GM23338 (cell line): ENCODE results near the gene EHBP1L1. TPM values are rescaled to one million over a fixed set of nuclear protein-coding genes. Genes with fewer than 3 reads are reported as not detected.

Source experiments
- ATAC-seq: fragments of 200-7000 bp; cut with Tn5 transposase; 3 replicates; pipeline ENCODE4 v1.9.1; 2020
- DNase-seq: peaks from one replicate; pipeline ENCODE4 v3.0.0-alpha.2; 2015; ENCODE audit warnings: low spot score
- H2AFZ ChIP-seq: fragments of 200-600 bp; sonication (generic); 2 replicates; pipeline ENCODE4 v1.8.0; 2016; ENCODE audit warnings: antibody characterized with exemption, mild to moderate bottlenecking, moderate library complexity
- H3F3A ChIP-seq: fragments of 200-600 bp; sonication (generic); replicated peaks from 2 replicates; pipeline ENCODE4 v1.8.0; 2017; ENCODE audit warnings: antibody characterized with exemption, mixed run types, low read depth
- H3K27ac ChIP-seq: fragments of 200-600 bp; sonication (generic); 2 replicates; pipeline ENCODE4 v1.6.1; 2016; ENCODE audit warnings: low read depth
- H3K27me3 ChIP-seq: fragments of 200-600 bp; sonication (generic); 2 replicates; pipeline ENCODE4 v1.8.0; 2016; ENCODE audit warnings: mild to moderate bottlenecking, mixed run types, moderate library complexity; ENCODE audit not compliant: insufficient read depth
- H3K36me3 ChIP-seq: fragments of 200-600 bp; sonication (generic); 2 replicates; pipeline ENCODE4 v1.8.0; 2016; ENCODE audit warnings: mild to moderate bottlenecking; ENCODE audit not compliant: insufficient read depth
- H3K4me1 ChIP-seq: fragments of 200-600 bp; sonication (generic); 2 replicates; pipeline ENCODE4 v1.8.0; 2016; ENCODE audit warnings: mild to moderate bottlenecking, moderate library complexity; ENCODE audit not compliant: insufficient read depth
- H3K4me2 ChIP-seq: fragments of 200-600 bp; sonication (generic); 2 replicates; pipeline ENCODE4 v1.7.1; 2017; ENCODE audit warnings: mixed run types
- H3K4me3 ChIP-seq: fragments of 200-600 bp; sonication (generic); 2 replicates; pipeline ENCODE4 v1.6.1; 2016; ENCODE audit warnings: mixed run types
- H3K79me2 ChIP-seq: fragments of 200-600 bp; sonication (generic); replicated peaks from 2 replicates; pipeline ENCODE4 v1.8.0; 2017; ENCODE audit warnings: mild to moderate bottlenecking; ENCODE audit not compliant: insufficient read depth
- H3K9me2 ChIP-seq: fragments of 200-600 bp; sonication (generic); 2 replicates; pipeline ENCODE4 v1.8.0; 2017; ENCODE audit not compliant: insufficient read depth
- H4K20me1 ChIP-seq: fragments of 200-600 bp; sonication (generic); replicated peaks from 2 replicates; pipeline ENCODE4 v1.8.0; 2017; ENCODE audit warnings: mild to moderate bottlenecking; ENCODE audit not compliant: insufficient read depth
- H3K27ac Mint-ChIP-seq: 2 replicates; pipeline ENCODE4 v1.8.0; 2020; ENCODE audit warnings: inconsistent platforms, mild to moderate bottlenecking, moderate library complexity, mixed read lengths
- H3K27me3 Mint-ChIP-seq: 3 replicates; pipeline ENCODE4 v1.8.0; 2022; ENCODE audit warnings: low read depth, mild to moderate bottlenecking, moderate library complexity, mixed read lengths, inconsistent platforms; ENCODE audit not compliant: insufficient read depth, poor library complexity
- H3K36me3 Mint-ChIP-seq: 3 replicates; pipeline ENCODE4 v1.8.0; 2021; ENCODE audit warnings: low read depth, mild to moderate bottlenecking, inconsistent platforms, moderate library complexity, mixed read lengths
- H3K4me1 Mint-ChIP-seq: 3 replicates; pipeline ENCODE4 v1.8.0; 2020; ENCODE audit warnings: mild to moderate bottlenecking, inconsistent platforms, mixed read lengths
- H3K4me3 Mint-ChIP-seq: 3 replicates; pipeline ENCODE4 v1.8.0; 2021; ENCODE audit warnings: moderate library complexity, mild to moderate bottlenecking, inconsistent platforms, mixed read lengths
- H3K9me3 Mint-ChIP-seq: 3 replicates; pipeline ENCODE4 v1.8.0; 2020; ENCODE audit warnings: moderate library complexity, mild to moderate bottlenecking, inconsistent platforms, mixed read lengths
- CREB1 ChIP-seq: fragments of 250-450 bp; sonication (Bioruptor Pico); IDR thresholded peaks from 2 replicates; pipeline ENCODE4 v1.5.0; 2020; ENCODE audit warnings: low read depth, mild to moderate bottlenecking, moderate library complexity
- CTCF ChIP-seq, 2 experiments: fragments of 200-600 bp in 1 of 2; sonication (generic) in 1 of 2; conservative IDR thresholded peaks; 2 replicates each; pipeline versions ENCODE4 v1.5.1 to v1.6.1; 2016 to 2017; ENCODE audit warnings: antibody characterized with exemption in 2 of 2, low read depth in 2 of 2, mild to moderate bottlenecking in 2 of 2, moderate library complexity in 1 of 2
- ETS1 ChIP-seq: IDR thresholded peaks from 2 replicates; pipeline ENCODE4 v1.6.1; 2016; ENCODE audit warnings: antibody characterized with exemption
- EZH2 ChIP-seq: fragments of 200-600 bp; sonication (generic); IDR thresholded peaks from one replicate; pipeline ENCODE4 v1.8.0; 2017; ENCODE audit warnings: antibody characterized with exemption, mild to moderate bottlenecking, low read depth; ENCODE audit not compliant: unreplicated experiment
- EZH2phosphoT487 ChIP-seq: fragments of 200-600 bp; sonication (generic); IDR thresholded peaks from one replicate; pipeline ENCODE4 v1.8.1; 2018; ENCODE audit warnings: antibody characterized with exemption; ENCODE audit not compliant: unreplicated experiment
- JUNB ChIP-seq: IDR thresholded peaks from one replicate; pipeline ENCODE4 v1.6.1; 2016; ENCODE audit warnings: antibody characterized with exemption; ENCODE audit not compliant: unreplicated experiment
- NANOG ChIP-seq: IDR thresholded peaks from 2 replicates; pipeline ENCODE4 v1.6.1; 2016; ENCODE audit warnings: antibody characterized with exemption, borderline replicate concordance
- POLR2AphosphoS5 ChIP-seq: IDR thresholded peaks from 2 replicates; pipeline ENCODE4 v1.6.1; 2016; ENCODE audit warnings: antibody characterized with exemption, low read depth
- STAT1 ChIP-seq: IDR thresholded peaks from one replicate; pipeline ENCODE4 v1.6.1; 2016; ENCODE audit warnings: antibody characterized with exemption; ENCODE audit not compliant: unreplicated experiment
- ZNF114 ChIP-seq: fragments of 250-450 bp; sonication (Bioruptor Pico); IDR thresholded peaks from 2 replicates; pipeline ENCODE4 v1.5.0; 2020; ENCODE audit warnings: mild to moderate bottlenecking, moderate library complexity
- ZNF331 ChIP-seq: fragments of 250-450 bp; sonication (Bioruptor Pico); IDR thresholded peaks from 2 replicates; pipeline ENCODE4 v1.5.0; 2020; ENCODE audit warnings: low read depth, mild to moderate bottlenecking, moderate library complexity
- ZNF462 ChIP-seq: fragments of 250-450 bp; sonication (Bioruptor Pico); IDR thresholded peaks from 2 replicates; pipeline ENCODE4 v1.5.0; 2020; ENCODE audit warnings: mild to moderate bottlenecking, moderate library complexity
- polyA plus RNA-seq: library from polyadenylated mRNA; unstranded; fragments of >200 nt; fragmentation: Nextera tagmentation; extraction: Ambion mirVana; gene quantifications from 2 replicates; pipeline ENCODE4 v1.2.1, GENCODE V29; 2016
- total RNA-seq: library from RNA; depleted of rRNA; stranded (reverse); fragments of >200 nt; shearing (Covaris generic); gene quantifications from 2 replicates; pipeline ENCODE4 v1.2.3, GENCODE V29; 2014

The EHBP1L1 gene
- total and polyA plus RNA-seq, 2 experiments from 2014 or later = 2.9 to 10.9 TPM

GRCh38 chr11:65623177-65623576, 47.3 kb downstream of the EHBP1L1 start (continued):
- TF ChIP-seq ZNF462 (CRISPR knock-in tag) = no peak
- TF ChIP-seq CREB1 (CRISPR knock-in tag) = no peak
- no peak for TF ChIP-seq JUNB
- TF ChIP-seq EZH2phosphoT487 = no peak
- no peak for TF ChIP-seq ETS1
- no peak for TF ChIP-seq ZNF114 (CRISPR knock-in tag)

GRCh38 chr11:65623852-65624616, 48.2 kb downstream of the EHBP1L1 start:
- Mint-ChIP-seq H3K4me3 (no peak overlapping the region), H3K27me3 (peaks cover 11% of the 10 kb centered on the region), H3K4me1 (no peaks in the 10 kb centered on the region; the same call in 2 of the 3 replicates), H3K9me3 (no peaks in the 10 kb centered on the region), H3K27ac (no peak overlapping the region), H3K36me3 (peaks cover 48% of the 10 kb centered on the region)
- Histone ChIP-seq H3K36me3 (peaks cover 7% of the 10 kb centered on the region), H3K4me1 (no peaks in the 10 kb centered on the region), H3K4me3 (no peak overlapping the region), H3K9me2 (no peaks in the 10 kb centered on the region), H4K20me1 (no peaks in the 10 kb centered on the region; the same call in 1 of the 2 replicates), H2AFZ (no peak overlapping the region), H3K27ac (no peak overlapping the region), H3F3A (no peaks in the 10 kb centered on the region; the same call in 1 of the 2 replicates), H3K27me3 (no peaks in the 10 kb centered on the region), H3K4me2 (no peak overlapping the region), H3K79me2 (no peaks in the 10 kb centered on the region)
- no peak for ATAC-seq
- DNase-seq = no peak
- TF ChIP-seq ZNF331 (no peak), NANOG (no peak), POLR2AphosphoS5 (no peak), JUNB (no peak), STAT1 (no peak), ETS1 (no peak), EZH2 (no peak), ZNF114 (CRISPR knock-in tag) (no peak), EZH2phosphoT487 (no peak), CTCF (conservative IDR thresholded peaks at IDR 0.05; ENCODE audit: low read depth in 2 of 2) (no peak), CREB1 (CRISPR knock-in tag) (no peak)
